ENCODE data around the gene PIGH. TPM values are rescaled to one million over a fixed set of nuclear protein-coding genes. Genes with fewer than 3 reads are reported as not detected.

Gene PIGH
- total and polyA plus RNA-seq, 8 donors = 11.5 to 27.4 (median 14.2) TPM

GRCh38 chr14:67580336-67581171 is 19.5 kb downstream of the PIGH start:
- Histone ChIP-seq H3K4me1 (no peaks in the 10 kb centered on the region), H3K4me3 (no peak overlapping the region), H3K27me3 (no peaks in the 10 kb centered on the region), H3K9me3 (no peaks in the 10 kb centered on the region), H3K36me3 (peaks cover 0 to 26% (median 0%) of the 10 kb centered on the region in 3 donors), H3K27ac (no peak overlapping the region)
- intact Hi-C loops (cut with DNase I) = loop anchor here in 2 of 3 donors (10.0 kb wide), 2 partner anchors 94 to 124 kb away; partner anchors contain the start of genes RDH12 (in 2 of the 2) and VTI1B (in 1 of the 2)
- 86% methylated on average over 11 of the region's 11 CpGs for WGBS, 2 donors
- ATAC-seq (no peak), DNase-seq (peak in 1 of 6 donors; percentile 36), FAIRE-seq (no peak)
- TF ChIP-seq, protein P1, sequence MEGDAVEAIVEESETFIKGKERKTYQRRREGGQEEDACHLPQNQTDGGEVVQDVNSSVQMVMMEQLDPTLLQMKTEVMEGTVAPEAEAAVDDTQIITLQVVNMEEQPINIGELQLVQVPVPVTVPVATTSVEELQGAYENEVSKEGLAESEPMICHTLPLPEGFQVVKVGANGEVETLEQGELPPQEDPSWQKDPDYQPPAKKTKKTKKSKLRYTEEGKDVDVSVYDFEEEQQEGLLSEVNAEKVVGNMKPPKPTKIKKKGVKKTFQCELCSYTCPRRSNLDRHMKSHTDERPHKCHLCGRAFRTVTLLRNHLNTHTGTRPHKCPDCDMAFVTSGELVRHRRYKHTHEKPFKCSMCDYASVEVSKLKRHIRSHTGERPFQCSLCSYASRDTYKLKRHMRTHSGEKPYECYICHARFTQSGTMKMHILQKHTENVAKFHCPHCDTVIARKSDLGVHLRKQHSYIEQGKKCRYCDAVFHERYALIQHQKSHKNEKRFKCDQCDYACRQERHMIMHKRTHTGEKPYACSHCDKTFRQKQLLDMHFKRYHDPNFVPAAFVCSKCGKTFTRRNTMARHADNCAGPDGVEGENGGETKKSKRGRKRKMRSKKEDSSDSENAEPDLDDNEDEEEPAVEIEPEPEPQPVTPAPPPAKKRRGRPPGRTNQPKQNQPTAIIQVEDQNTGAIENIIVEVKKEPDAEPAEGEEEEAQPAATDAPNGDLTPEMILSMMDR (IDR thresholded peaks at IDR 0.05) = no peak

DNA sequence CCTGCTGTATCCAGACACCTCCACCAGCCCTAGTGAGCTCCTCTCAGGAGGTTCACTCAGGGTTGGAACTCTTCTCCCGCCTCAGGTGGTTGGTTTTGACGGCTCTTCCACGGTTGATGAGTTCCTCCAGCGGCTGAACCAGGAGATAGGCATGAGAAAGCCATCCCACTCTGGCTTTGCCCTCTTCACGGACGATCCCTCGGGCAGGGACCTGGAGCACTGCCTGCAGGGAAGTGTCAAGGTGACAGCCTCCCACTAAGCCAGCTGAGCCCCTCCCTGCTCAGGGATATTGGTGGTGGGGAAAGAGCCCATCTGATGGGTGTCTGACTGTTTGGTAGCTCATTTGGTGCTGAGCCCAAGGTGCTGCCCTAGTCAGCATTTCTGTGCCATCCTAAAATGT is 20.4 kb downstream of the PIGH start:
- FAIRE-seq (no peak), DNase-seq (peak in 1 of 6 donors; percentile 33), ATAC-seq (no peak)
- intact Hi-C loops (cut with DNase I) = loop anchor here in 2 of 3 donors (10.0 kb wide), 3 partner anchors 95 to 155 kb away; partner anchors contain the start of genes RDH12 (in 2 of the 2) and VTI1B (in 1 of the 2)
- TF ChIP-seq, protein P1 (IDR thresholded peaks at IDR 0.05) = no peak
- Histone ChIP-seq H3K27me3 (no peaks in the 10 kb centered on the region), H3K4me1 (no peaks in the 10 kb centered on the region), H3K9me3 (no peaks in the 10 kb centered on the region), H3K36me3 (peaks cover 0 to 19% (median 0%) of the 10 kb centered on the region in 3 donors), H3K27ac (no peak overlapping the region), H3K4me3 (no peak overlapping the region)
- 88 to 91% methylated on average over 7 of the region's 7 CpGs for WGBS, 2 donors

DNA sequence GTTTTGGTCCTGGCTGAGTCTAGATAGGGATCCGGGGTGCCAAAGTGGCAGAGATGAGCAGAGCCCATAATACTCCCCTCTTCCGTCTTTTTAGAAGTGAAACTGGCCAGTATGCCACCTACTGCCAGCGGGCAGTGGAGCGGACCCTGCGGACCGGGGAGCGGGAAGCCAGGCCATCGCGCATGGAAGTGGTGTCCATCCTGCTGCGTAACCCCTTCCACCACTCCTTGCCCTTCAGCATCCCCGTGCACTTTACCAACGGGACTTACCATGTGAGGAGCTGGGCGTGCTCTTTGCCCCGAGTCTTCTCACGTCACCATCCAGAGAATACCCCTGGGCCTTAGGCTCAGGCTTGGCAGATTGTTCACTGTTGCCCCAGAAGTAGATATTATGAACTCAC is 21.0 kb downstream of the PIGH start:
- ATAC-seq = no peak
- Histone ChIP-seq H3K36me3 (peaks cover 0 to 19% (median 0%) of the 10 kb centered on the region in 3 donors), H3K4me3 (no peak overlapping the region), H3K9me3 (no peaks in the 10 kb centered on the region), H3K27me3 (no peaks in the 10 kb centered on the region), H3K27ac (no peak overlapping the region), H3K4me1 (no peaks in the 10 kb centered on the region)
- TF ChIP-seq, protein P1 (IDR thresholded peaks at IDR 0.05) = no peak
- no peak for FAIRE-seq
- intact Hi-C loops (cut with DNase I) = loop anchor here in 1 of 3 donors (10.0 kb wide), 1 partner anchor 154 kb away; no protein-coding TSS in a partner anchor
- 80 to 81% methylated on average over 15 of the region's 15 CpGs for WGBS, 2 donors
- peak in 1 of 6 donors; percentile 50 for DNase-seq

DNA sequence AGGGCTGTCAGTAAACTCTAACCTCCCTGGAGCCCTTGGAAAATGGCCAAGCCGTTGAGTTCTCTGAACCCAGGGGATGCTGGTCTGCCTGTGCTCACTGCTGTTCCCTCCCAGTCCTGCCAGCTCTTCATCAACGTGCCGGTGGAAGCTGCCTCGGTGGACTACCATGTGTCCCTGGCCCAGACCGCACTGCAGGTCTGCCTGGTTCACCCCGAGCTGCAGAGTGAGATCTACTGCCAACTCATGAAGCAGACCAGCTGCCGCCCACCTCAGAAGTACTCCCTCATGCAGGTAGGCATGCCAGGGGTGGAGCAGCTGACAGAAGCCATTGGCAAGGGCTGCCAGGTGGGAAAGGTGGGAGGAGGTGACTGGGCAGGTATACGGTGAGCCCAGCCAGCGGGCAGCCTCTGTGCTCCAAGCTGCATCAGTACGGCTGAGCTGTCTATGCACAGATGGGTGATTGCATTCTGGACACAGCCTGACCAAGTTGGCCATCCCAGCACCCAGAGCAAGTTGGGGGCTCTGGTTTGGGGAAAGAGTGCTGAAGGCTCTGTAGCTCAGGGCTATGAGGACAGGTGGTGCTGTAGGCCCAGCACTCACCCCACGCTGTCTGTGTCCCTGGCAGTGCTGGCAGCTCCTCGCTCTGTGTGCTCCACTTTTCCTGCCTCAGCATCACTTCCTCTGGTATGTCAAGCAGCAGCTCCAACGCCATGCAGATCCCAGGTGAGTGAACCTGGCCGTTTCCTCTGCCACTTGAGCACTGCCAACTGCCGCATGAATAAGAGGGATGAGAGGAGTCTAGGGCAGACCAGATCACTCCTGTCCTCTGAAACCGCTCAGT is 21.9 kb downstream of the PIGH start:
- H3K36me3 ChIP-seq = peaks cover 0 to 19% (median 0%) of the 10 kb centered on the region in 3 donors
- H3K4me1 ChIP-seq = no peaks in the 10 kb centered on the region
- 81 to 87% methylated on average over 16 of the region's 16 CpGs for WGBS, 2 donors
- ATAC-seq (no peak), FAIRE-seq (no peak), DNase-seq (peak in 1 of 6 donors; percentile 46)
- no peak overlapping the region for H3K27ac ChIP-seq
- intact Hi-C loops (cut with DNase I) = loop anchor here in 1 of 3 donors (10.0 kb wide), 1 partner anchor 153 kb away; no protein-coding TSS in a partner anchor
- TF ChIP-seq, protein P1 (IDR thresholded peaks at IDR 0.05) = no peak
- no peak overlapping the region for H3K4me3 ChIP-seq
- H3K9me3 ChIP-seq = no peaks in the 10 kb centered on the region
- no peaks in the 10 kb centered on the region for H3K27me3 ChIP-seq
